HEK293 (cell line): ENCODE data around the gene CSNK2A3.

Experiments
- CTCF ChIA-PET: fragments of 350-600 bp; formaldehyde crosslinking; extraction: SDS; loops from one replicate; lab custom pipeline; 2021; ENCODE audit warnings: antibody characterized with exemption; lab: Yijun Ruan, JAX
- POLR2A ChIA-PET: fragments of 300-600 bp; formaldehyde crosslinking; extraction: SDS; loops from one replicate; lab custom pipeline; 2020; ENCODE audit warnings: antibody characterized with exemption, inconsistent platforms; lab: Yijun Ruan, JAX
- H3K27ac ChIP-seq: fragments of 200-500 bp; sonication (Bioruptor generic); 2 replicates; pipeline ENCODE4 v1.5.1; 2014; ENCODE audit warnings: low read depth, low read length, control low read depth, inconsistent platforms; ENCODE audit errors: extremely low read depth
- H3K36me3 ChIP-seq, 2 experiments: fragments of 200-500 bp in 1 of 2; sonication (Bioruptor generic) in 1 of 2; 1 replicate in 1 of 2; 2 replicates in 1 of 2; pipeline ENCODE4 v1.5.1; 2014 to 2017; ENCODE audit warnings: inconsistent platforms in 2 of 2, low read length in 2 of 2; ENCODE audit not compliant: control insufficient read depth in 2 of 2, insufficient read depth in 1 of 2
- H3K4me1 ChIP-seq: fragments of 200-500 bp; sonication (Bioruptor generic); 2 replicates; pipeline ENCODE4 v1.5.1; 2014; ENCODE audit warnings: mild to moderate bottlenecking, low read length, inconsistent platforms; ENCODE audit not compliant: control insufficient read depth, insufficient read depth
- H3K4me3 ChIP-seq: 2 replicates; pipeline ENCODE4 v1.5.1; 2011; ENCODE audit warnings: low read depth, mild to moderate bottlenecking, control low read depth, low read length, moderate library complexity
- H3K9me3 ChIP-seq: fragments of 200-500 bp; sonication (Bioruptor generic); 2 replicates; pipeline ENCODE4 v1.5.1; 2014; ENCODE audit warnings: low read depth, low read length, inconsistent platforms; ENCODE audit not compliant: control insufficient read depth, insufficient read depth
- HOXA7 ChIP-seq: sonication (generic); formaldehyde crosslinking; IDR thresholded peaks from 2 replicates; pipeline ENCODE4 v1.8.1; 2022; ENCODE audit warnings: missing genetic modification reagents, borderline replicate concordance
- HOXC10 ChIP-seq: sonication (generic); formaldehyde crosslinking; IDR thresholded peaks from 2 replicates; pipeline ENCODE4 v1.8.1; 2023; ENCODE audit warnings: mild to moderate bottlenecking, missing genetic modification reagents
- MYNN ChIP-seq: fragments of 450-650 bp; formaldehyde crosslinking; IDR thresholded peaks from 2 replicates; pipeline ENCODE4 v1.5.1; 2016; ENCODE audit warnings: missing biosample characterization, missing genetic modification characterization, borderline replicate concordance
- MZF1 ChIP-seq: fragments of 450-650 bp; formaldehyde crosslinking; IDR thresholded peaks from 2 replicates; pipeline ENCODE4 v1.5.1; 2017; ENCODE audit warnings: missing biosample characterization, missing genetic modification characterization, borderline replicate concordance
- PATZ1 ChIP-seq: fragments of 450-650 bp; formaldehyde crosslinking; IDR thresholded peaks from 2 replicates; pipeline ENCODE4 v1.5.1; 2016; ENCODE audit warnings: missing biosample characterization, missing genetic modification characterization
- ZNF112 ChIP-seq: fragments of 450-650 bp; formaldehyde crosslinking; IDR thresholded peaks from 2 replicates; pipeline ENCODE4 v1.5.0; 2017; ENCODE audit warnings: missing biosample characterization, missing genetic modification characterization
- ZNF138 ChIP-seq: fragments of 450-650 bp; formaldehyde crosslinking; IDR thresholded peaks from 2 replicates; pipeline ENCODE4 v1.5.1; 2016; ENCODE audit warnings: missing biosample characterization, missing genetic modification characterization, borderline replicate concordance
- ZNF214 ChIP-seq: fragments of 450-650 bp; formaldehyde crosslinking; IDR thresholded peaks from 2 replicates; pipeline ENCODE4 v1.5.1; 2017; ENCODE audit warnings: missing biosample characterization, mild to moderate bottlenecking, missing genetic modification characterization, borderline replicate concordance
- ZNF221 ChIP-seq: fragments of 450-650 bp; formaldehyde crosslinking; IDR thresholded peaks from 2 replicates; pipeline ENCODE4 v1.5.1; 2017; ENCODE audit warnings: missing biosample characterization, missing genetic modification characterization, borderline replicate concordance
- ZNF324 ChIP-seq: fragments of 450-650 bp; formaldehyde crosslinking; IDR thresholded peaks from 2 replicates; pipeline ENCODE4 v1.5.1; 2016; ENCODE audit warnings: missing biosample characterization, missing genetic modification characterization
- ZNF335 ChIP-seq: fragments of 450-650 bp; formaldehyde crosslinking; conservative IDR thresholded peaks from 2 replicates; pipeline ENCODE4 v1.5.1; 2016; ENCODE audit warnings: missing biosample characterization, missing genetic modification characterization
- ZNF366 ChIP-seq: fragments of 450-650 bp; formaldehyde crosslinking; conservative IDR thresholded peaks from 2 replicates; pipeline ENCODE4 v1.5.1; 2016; ENCODE audit warnings: missing biosample characterization, missing genetic modification characterization
- ZNF529 ChIP-seq: fragments of 450-650 bp; formaldehyde crosslinking; IDR thresholded peaks from 2 replicates; pipeline ENCODE4 v1.5.1; 2017; ENCODE audit warnings: missing genetic modification characterization, missing biosample characterization; ENCODE audit not compliant: insufficient replicate concordance
- ZNF548 ChIP-seq: fragments of 450-650 bp; formaldehyde crosslinking; IDR thresholded peaks from 2 replicates; pipeline ENCODE4 v1.5.1; 2016; ENCODE audit warnings: missing biosample characterization, missing genetic modification characterization
- ZNF558 ChIP-seq: fragments of 450-650 bp; formaldehyde crosslinking; IDR thresholded peaks from 2 replicates; pipeline ENCODE4 v1.5.1; 2016; ENCODE audit warnings: missing biosample characterization, missing genetic modification characterization
- ZNF561 ChIP-seq: fragments of 450-650 bp; IDR thresholded peaks from 2 replicates; pipeline ENCODE4 v1.5.1; 2018; ENCODE audit warnings: missing biosample characterization, missing genetic modification characterization, borderline replicate concordance
- ZNF626 ChIP-seq: fragments of 450-650 bp; sonication (Bioruptor Pico); formaldehyde crosslinking; IDR thresholded peaks from 2 replicates; pipeline ENCODE4 v1.5.1; 2018; ENCODE audit warnings: missing biosample characterization, missing genetic modification characterization, inconsistent platforms
- ZSCAN16 ChIP-seq: fragments of 450-650 bp; formaldehyde crosslinking; IDR thresholded peaks from 2 replicates; pipeline ENCODE4 v1.5.1; 2016; ENCODE audit warnings: missing biosample characterization, missing genetic modification characterization
- TF ChIP-seq, protein P1 (sequence below): fragments of 450-650 bp; formaldehyde crosslinking; IDR thresholded peaks from 2 replicates; pipeline ENCODE4 v1.5.1; 2016; ENCODE audit warnings: missing biosample characterization, missing genetic modification characterization, borderline replicate concordance
- TF ChIP-seq, protein P2 (sequence below): fragments of 450-650 bp; formaldehyde crosslinking; conservative IDR thresholded peaks from 2 replicates; pipeline ENCODE4 v1.5.1; 2016; ENCODE audit warnings: low read depth, missing biosample characterization, missing genetic modification characterization
- TF ChIP-seq, protein P3 (sequence below): fragments of 450-650 bp; formaldehyde crosslinking; IDR thresholded peaks from 2 replicates; pipeline ENCODE4 v1.5.1; 2016; ENCODE audit warnings: missing biosample characterization, missing genetic modification characterization

Gene CSNK2A3

GRCh38 chr11:11394241-11394640 is 41.2 kb upstream of the CSNK2A3 start:
- Histone ChIP-seq H3K4me1 (no peaks in the 10 kb centered on the region), H3K27ac (no peak overlapping the region), H3K9me3 (no peaks in the 10 kb centered on the region), H3K4me3 (no peak overlapping the region), H3K36me3 (no peaks in the 10 kb centered on the region)
- CTCF ChIA-PET: no interaction called here
- TF ChIP-seq ZNF529 (tag by site-specific recombination) (no peak), PATZ1 (no peak), ZNF366 (tag by site-specific recombination) (no peak), ZNF112 (tag by site-specific recombination) (no peak), MYNN (tag by site-specific recombination) (no peak), HOXA7 (no peak), ZNF214 (no peak)
- TF ChIP-seq, protein P1, sequence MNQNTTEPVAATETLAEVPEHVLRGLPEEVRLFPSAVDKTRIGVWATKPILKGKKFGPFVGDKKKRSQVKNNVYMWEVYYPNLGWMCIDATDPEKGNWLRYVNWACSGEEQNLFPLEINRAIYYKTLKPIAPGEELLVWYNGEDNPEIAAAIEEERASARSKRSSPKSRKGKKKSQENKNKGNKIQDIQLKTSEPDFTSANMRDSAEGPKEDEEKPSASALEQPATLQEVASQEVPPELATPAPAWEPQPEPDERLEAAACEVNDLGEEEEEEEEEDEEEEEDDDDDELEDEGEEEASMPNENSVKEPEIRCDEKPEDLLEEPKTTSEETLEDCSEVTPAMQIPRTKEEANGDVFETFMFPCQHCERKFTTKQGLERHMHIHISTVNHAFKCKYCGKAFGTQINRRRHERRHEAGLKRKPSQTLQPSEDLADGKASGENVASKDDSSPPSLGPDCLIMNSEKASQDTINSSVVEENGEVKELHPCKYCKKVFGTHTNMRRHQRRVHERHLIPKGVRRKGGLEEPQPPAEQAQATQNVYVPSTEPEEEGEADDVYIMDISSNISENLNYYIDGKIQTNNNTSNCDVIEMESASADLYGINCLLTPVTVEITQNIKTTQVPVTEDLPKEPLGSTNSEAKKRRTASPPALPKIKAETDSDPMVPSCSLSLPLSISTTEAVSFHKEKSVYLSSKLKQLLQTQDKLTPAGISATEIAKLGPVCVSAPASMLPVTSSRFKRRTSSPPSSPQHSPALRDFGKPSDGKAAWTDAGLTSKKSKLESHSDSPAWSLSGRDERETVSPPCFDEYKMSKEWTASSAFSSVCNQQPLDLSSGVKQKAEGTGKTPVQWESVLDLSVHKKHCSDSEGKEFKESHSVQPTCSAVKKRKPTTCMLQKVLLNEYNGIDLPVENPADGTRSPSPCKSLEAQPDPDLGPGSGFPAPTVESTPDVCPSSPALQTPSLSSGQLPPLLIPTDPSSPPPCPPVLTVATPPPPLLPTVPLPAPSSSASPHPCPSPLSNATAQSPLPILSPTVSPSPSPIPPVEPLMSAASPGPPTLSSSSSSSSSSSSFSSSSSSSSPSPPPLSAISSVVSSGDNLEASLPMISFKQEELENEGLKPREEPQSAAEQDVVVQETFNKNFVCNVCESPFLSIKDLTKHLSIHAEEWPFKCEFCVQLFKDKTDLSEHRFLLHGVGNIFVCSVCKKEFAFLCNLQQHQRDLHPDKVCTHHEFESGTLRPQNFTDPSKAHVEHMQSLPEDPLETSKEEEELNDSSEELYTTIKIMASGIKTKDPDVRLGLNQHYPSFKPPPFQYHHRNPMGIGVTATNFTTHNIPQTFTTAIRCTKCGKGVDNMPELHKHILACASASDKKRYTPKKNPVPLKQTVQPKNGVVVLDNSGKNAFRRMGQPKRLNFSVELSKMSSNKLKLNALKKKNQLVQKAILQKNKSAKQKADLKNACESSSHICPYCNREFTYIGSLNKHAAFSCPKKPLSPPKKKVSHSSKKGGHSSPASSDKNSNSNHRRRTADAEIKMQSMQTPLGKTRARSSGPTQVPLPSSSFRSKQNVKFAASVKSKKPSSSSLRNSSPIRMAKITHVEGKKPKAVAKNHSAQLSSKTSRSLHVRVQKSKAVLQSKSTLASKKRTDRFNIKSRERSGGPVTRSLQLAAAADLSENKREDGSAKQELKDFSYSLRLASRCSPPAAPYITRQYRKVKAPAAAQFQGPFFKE (tag by site-specific recombination): no peak
- POLR2A ChIA-PET: no interaction called here

DNA sequence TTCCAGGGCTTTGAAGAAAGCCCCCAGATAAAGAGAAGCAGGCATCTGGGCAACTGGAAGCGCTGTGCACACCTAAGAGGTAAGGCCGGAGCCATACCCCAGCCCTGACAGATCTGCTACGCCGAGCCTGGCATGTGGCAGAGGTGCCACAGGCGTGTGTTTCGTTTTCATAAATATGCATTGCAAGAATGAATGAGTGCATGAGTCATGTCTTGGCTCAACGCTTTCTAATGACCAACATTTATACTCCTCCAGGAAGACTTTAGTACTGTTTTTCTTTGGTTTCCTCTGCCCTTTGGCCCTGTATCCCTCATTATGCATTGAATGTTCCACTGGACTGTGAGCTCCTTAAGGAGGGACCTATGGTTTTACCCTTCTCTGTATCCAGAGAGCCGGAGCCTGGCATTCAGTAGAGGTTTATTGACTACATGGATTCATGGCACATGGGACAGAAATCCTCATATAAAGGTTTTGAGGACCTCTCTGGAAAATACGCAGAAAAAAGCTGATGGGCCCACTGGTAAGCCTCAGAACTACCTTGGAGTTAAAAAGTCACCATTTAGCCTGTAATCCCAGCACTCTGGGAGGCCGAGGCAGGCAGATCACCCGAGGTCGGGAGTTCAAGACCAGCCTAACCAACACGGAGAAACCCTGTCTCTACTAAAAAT is 38.9 kb upstream of the CSNK2A3 start:
- Histone ChIP-seq H3K9me3 (no peaks in the 10 kb centered on the region), H3K4me3 (no peak overlapping the region), H3K27ac (no peak overlapping the region), H3K36me3 (no peaks in the 10 kb centered on the region), H3K4me1 (peaks cover 3% of the 10 kb centered on the region; the same call in 1 of the 2 replicates)
- ChIA-PET CTCF (no interaction called here), POLR2A (no interaction called here)
- TF ChIP-seq ZNF335 (tag by site-specific recombination): no peak
- TF ChIP-seq, protein P2, sequence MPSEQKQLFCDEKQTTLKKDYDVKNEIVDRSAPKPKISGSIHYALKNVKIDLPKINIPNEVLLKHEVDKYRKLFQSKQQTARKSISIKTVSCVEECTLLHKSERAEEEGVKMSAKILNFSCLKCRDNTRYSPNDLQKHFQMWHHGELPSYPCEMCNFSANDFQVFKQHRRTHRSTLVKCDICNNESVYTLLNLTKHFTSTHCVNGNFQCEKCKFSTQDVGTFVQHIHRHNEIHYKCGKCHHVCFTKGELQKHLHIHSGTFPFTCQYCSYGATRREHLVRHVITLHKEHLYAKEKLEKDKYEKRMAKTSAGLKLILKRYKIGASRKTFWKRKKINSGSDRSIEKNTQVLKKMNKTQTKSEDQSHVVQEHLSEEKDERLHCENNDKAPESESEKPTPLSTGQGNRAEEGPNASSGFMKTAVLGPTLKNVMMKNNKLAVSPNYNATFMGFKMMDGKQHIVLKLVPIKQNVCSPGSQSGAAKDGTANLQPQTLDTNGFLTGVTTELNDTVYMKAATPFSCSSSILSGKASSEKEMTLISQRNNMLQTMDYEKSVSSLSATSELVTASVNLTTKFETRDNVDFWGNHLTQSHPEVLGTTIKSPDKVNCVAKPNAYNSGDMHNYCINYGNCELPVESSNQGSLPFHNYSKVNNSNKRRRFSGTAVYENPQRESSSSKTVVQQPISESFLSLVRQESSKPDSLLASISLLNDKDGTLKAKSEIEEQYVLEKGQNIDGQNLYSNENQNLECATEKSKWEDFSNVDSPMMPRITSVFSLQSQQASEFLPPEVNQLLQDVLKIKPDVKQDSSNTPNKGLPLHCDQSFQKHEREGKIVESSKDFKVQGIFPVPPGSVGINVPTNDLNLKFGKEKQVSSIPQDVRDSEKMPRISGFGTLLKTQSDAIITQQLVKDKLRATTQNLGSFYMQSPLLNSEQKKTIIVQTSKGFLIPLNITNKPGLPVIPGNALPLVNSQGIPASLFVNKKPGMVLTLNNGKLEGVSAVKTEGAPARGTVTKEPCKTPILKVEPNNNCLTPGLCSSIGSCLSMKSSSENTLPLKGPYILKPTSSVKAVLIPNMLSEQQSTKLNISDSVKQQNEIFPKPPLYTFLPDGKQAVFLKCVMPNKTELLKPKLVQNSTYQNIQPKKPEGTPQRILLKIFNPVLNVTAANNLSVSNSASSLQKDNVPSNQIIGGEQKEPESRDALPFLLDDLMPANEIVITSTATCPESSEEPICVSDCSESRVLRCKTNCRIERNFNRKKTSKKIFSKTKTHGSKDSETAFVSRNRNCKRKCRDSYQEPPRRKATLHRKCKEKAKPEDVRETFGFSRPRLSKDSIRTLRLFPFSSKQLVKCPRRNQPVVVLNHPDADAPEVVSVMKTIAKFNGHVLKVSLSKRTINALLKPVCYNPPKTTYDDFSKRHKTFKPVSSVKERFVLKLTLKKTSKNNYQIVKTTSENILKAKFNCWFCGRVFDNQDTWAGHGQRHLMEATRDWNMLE: no peak
- TF ChIP-seq ZNF221: no peak
- no peak for TF ChIP-seq ZNF138 (tag by site-specific recombination)
- no peak for TF ChIP-seq ZNF366 (tag by site-specific recombination)
- TF ChIP-seq ZNF324 (tag by site-specific recombination): no peak
- no peak for TF ChIP-seq ZNF558 (tag by site-specific recombination)
- TF ChIP-seq, protein P3, sequence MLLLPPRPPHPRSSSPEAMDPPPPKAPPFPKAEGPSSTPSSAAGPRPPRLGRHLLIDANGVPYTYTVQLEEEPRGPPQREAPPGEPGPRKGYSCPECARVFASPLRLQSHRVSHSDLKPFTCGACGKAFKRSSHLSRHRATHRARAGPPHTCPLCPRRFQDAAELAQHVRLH (tag by site-specific recombination): no peak
- no peak for TF ChIP-seq ZSCAN16 (tag by site-specific recombination)
- TF ChIP-seq HOXC10 (CRISPR knock-in tag): no peak
- no peak for TF ChIP-seq ZNF626
- no peak for TF ChIP-seq ZNF548 (tag by site-specific recombination)
- TF ChIP-seq ZNF561 (tag by site-specific recombination): no peak
- TF ChIP-seq MZF1: no peak
